Measurements from ENCODE around the gene SLC25A20.

Gene SLC25A20

DNA sequence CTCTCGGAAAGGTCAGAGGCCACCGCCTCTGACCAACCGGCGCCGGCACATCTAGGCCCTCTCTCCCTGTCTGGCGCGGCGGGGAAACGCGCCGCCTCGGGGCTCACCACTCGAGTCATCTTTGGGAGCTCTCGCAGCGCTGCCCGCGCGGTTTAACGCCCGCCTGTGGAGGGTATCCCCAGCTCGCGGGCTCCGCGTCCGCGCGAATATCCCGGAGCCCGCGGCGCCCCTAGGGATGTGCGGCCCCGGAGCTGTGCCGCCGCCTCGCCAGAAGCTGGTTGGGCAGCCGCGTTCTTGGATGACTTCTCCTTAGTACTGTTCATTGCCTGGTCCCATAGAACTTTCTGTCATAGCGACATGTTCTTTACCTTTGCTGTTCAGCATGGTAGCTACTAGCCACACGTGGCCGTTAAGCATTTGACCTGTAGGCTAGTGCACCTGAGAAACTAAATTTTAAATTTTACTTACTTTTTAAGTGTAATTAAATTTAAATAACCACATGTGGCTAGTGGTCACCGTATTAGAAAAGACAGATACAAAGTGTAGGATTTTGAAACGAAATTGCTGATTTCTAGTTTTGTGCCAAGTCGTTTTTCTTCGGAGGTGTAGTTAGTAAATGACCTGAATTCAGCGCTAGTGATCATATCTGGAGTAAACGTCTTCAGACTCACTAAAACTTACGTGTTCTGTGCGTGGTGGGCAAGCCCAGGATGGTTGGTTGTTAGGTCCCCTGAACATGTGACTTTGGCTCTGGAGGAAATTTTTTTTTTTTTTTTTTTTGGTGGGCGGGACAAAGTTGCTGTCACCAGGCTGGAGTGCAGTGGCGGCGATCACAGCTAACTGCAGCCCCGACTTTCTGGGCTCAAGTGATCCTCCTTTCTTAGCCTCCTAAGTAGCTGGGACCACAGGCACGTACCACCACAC, 20.8 kb upstream of the SLC25A20 start:
- TF ChIP-seq, protein P1, sequence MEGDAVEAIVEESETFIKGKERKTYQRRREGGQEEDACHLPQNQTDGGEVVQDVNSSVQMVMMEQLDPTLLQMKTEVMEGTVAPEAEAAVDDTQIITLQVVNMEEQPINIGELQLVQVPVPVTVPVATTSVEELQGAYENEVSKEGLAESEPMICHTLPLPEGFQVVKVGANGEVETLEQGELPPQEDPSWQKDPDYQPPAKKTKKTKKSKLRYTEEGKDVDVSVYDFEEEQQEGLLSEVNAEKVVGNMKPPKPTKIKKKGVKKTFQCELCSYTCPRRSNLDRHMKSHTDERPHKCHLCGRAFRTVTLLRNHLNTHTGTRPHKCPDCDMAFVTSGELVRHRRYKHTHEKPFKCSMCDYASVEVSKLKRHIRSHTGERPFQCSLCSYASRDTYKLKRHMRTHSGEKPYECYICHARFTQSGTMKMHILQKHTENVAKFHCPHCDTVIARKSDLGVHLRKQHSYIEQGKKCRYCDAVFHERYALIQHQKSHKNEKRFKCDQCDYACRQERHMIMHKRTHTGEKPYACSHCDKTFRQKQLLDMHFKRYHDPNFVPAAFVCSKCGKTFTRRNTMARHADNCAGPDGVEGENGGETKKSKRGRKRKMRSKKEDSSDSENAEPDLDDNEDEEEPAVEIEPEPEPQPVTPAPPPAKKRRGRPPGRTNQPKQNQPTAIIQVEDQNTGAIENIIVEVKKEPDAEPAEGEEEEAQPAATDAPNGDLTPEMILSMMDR (IDR thresholded peaks at IDR 0.05) = no peak

DNA sequence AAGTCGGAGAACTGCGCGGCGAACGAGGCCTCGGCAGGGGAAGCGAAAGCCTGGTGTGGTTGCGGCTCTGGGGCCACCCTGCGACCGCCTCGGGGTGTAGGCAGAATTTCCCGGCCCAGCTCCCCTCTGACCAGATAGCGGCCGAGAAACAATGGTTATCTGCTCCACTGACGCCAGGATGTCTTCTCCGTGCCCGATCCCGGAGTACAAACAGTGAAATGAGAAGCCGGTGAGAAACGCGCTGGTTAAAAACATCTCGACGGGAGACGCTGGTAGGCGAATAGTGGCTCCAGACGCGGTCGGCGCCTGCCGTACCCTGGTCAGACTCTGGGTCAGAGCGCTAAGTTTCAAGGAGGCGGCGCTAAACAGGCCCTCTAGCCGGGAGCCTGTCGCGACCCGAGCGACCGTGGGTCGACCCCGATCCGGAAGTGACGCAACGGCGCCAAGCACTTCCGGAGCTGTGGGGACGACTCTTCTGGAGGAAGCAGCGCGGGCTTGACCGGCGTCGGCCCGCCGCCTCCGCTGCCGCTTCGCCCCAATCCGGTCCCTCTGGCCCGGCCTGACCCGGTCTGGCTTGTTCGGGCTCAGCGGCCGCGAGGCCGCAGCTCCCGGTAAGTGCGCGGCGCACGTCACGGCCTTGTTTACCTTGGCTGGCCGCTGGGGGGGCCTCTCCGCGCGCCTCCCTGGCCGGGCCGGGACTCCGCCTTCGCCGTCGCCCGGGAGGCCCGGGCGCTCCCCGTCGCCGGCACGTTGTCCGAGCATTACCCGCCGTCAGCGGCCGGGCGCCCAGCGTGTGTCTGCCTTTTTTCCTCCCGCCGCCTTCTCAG, 19.9 kb upstream of the SLC25A20 start, which contains the start of gene ARIH2:
TSS of gene ARIH2 (plus strand) at position 455 of the 827 bp plus-strand sequence. CDS start 8,717 bp downstream, outside the sequence.
- TF ChIP-seq, protein P1 (IDR thresholded peaks at IDR 0.05) = no peak

DNA sequence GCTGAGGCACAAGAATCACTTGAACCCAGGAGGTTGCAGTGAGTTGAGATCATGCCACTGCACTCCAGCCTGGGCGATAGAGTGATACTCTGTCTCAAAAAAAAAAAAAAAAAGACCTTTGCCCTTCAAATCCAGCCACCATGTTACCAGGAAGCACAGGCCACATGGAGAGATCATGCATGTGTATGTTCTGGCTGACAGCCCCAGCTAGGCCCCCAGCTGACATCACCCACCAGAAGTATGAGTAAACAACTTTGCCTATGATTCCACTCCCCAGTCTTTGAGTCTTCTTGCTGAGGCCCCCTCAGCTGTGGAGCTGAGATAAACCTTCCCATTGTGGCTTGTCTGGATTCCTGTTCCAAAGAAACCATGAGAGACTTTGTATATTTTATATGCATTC, 16.6 kb upstream of the SLC25A20 start:
- TF ChIP-seq, protein P1 (IDR thresholded peaks at IDR 0.05) = no peak

DNA sequence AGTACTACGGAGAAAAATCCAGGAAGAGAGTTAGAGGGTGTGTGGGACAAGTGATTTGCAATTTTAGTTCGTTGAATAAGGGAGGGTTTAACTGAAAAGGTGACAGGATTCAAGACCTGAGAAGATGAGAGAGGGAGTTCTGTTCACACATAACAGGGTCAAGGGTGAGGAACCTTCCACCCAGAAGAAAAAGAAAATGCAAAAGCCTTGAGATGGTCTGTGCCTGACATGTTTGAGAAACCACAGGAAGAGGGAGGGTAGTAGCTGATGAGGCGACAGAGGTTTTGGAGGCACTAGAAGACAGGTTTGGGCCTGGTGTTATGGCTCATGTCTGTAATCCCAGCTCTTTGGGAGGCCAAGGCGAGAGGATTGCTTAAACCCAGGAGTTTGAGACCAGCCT, 591 bp upstream of the SLC25A20 start:
- TF ChIP-seq, protein P1 (IDR thresholded peaks at IDR 0.05) = no peak

GRCh38 chr3:48897460-48898376, 964 bp downstream of the SLC25A20 start:
- TF ChIP-seq, protein P1 (IDR thresholded peaks at IDR 0.05) = no peak

DNA sequence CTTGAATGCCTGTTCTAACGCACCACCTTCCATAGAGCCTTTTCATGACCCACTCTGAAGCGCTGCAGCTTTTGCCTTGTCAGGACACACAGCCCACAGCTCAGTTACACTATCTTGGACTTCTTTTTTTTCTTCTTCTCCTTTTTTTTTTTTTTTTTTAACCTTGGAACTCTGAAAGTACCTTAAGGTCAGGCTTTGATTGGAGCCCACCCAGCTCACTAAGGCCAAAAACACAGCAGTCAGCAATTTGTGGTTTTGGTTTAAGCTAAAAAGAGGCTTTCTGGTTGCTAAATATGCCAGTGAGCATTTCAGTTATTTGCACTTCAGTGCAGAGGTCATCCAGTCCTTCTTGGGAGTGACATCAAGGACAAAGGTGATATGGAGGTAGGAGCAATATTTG, 1.7 kb downstream of the SLC25A20 start:
- TF ChIP-seq, protein P1 (IDR thresholded peaks at IDR 0.05) = no peak

DNA sequence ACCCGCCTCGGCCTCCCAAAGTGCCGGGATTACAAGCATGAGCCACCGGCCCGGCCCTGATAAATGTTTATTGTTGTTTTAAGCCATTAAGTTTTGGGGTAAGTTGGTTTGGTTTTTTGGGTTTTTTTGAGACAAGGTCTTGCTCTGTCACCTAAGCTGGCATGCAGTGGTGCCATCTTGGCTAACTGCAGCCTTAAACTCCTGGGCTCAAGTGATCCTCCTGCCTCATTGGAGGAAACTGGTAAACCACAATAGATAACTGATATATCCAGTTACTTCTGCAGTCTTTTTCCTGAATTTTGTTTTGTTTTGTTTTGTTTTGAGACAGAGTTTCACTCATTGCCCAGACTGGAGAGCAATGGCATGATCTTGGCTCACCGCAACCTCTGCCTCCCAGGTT, 4.2 kb downstream of the SLC25A20 start:
- TF ChIP-seq, protein P1 (IDR thresholded peaks at IDR 0.05) = no peak

Measured in LNCAP (cell line).